Measurements from ENCODE around the gene PIGZ.
A peak's percentile ranks its signal among the peaks of the same experiment; 100 is the strongest.

PIGZ gene

DNA sequence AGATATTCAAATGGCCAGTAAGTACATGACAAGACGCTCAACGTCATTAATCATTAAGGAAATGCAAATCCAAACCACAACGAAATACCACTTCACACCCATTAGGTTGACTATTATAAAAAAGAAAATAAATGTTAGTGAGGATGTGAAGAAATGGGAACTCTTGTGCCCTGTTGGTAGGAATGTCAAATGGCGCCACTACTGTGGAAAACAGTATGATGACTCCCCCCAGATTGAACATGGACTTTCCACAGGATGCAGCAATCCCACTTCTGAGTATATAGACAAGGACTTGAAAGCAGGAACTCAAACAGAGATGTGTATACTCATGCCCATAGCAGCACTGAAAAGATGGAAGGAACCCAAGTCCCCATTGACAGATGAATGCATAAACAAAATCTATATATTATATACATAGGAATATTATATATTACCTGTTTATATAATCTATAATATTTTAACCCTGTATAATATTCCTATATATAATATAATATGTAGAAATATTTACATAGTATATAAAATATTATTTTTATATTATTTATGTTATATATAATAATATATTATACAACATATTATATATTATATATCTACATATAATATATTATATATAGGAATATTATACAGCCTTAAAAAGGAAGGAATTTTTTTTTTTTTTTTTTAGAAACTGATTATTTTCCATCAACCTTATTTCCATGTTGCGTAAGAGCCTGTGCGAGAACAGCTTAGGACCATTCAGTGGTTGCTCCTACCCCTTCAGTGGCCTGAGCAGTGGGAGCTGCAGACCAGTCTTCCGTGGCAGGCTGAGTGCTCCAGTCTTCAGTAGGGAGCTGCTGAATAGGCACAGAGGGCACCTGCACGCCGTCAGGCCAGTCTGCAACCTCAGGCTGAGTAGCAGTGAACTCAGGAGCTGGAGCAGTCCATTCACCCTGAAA, 17.6 kb upstream of the PIGZ start:
- DNase-seq (ENCODE audit: low read depth, low spot score) = no peak
- Histone ChIP-seq H3K9me3 (ENCODE audit: insufficient read depth, low read length) (peaks cover 24% of the 10 kb centered on the region), H3K4me1 (ENCODE audit: insufficient read depth, insufficient read length) (peaks cover 7% of the 10 kb centered on the region), H3K36me3 (ENCODE audit: insufficient read depth, insufficient read length, low read length) (no peaks in the 10 kb centered on the region), H3K9ac (ENCODE audit: insufficient read length, low read depth) (no peak overlapping the region), H3K4me3 (ENCODE audit: insufficient read length, low read depth) (no peak overlapping the region), H3K27me3 (ENCODE audit: insufficient read depth, insufficient read length) (no peaks in the 10 kb centered on the region)
- no peak for TF ChIP-seq YY1 (IDR thresholded peaks at IDR 0.05; ENCODE audit: insufficient read depth, insufficient read length)

DNA sequence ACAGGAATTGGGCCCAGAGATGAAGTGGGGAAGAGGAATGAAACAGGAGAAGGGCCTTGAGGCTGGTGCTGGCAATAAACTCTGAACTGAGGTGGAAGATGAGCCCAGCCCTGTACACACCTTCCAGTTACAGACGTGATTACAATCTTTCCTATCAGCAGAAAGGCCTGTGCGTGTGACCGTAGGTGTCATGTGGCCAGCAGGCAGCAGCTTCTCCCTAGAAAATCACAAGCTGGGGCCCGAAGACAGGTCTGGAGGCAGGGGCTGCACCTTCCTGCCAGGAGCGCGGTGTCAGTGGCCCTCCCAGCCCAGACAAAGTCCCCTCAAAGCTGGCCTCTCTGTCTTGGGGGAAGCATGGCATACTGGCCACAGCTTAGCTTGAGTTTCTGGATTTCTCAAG, 16.7 kb upstream of the PIGZ start:
- no peak for TF ChIP-seq ZNF274 (IDR thresholded peaks at IDR 0.05; ENCODE audit: low read depth, low read length)
- no peak for TF ChIP-seq SUZ12 (IDR thresholded peaks at IDR 0.05; ENCODE audit: extremely low read depth, insufficient read depth, insufficient read length)
- TF ChIP-seq YY1 (IDR thresholded peaks at IDR 0.05; ENCODE audit: insufficient read depth, insufficient read length) = no peak
- no peak for DNase-seq (ENCODE audit: low read depth, low spot score)
- peak overlapping the region; percentile 9 for H3K9ac ChIP-seq (ENCODE audit: insufficient read length, low read depth)
- H3K4me3 ChIP-seq (ENCODE audit: insufficient read length, low read depth) = no peak overlapping the region
- no peaks in the 10 kb centered on the region for H3K36me3 ChIP-seq (ENCODE audit: insufficient read depth, insufficient read length, low read length)
- H3K9me3 ChIP-seq (ENCODE audit: insufficient read depth, low read length) = peaks cover 24% of the 10 kb centered on the region
- H3K4me1 ChIP-seq (ENCODE audit: insufficient read depth, insufficient read length) = peaks cover 7% of the 10 kb centered on the region
- no peaks in the 10 kb centered on the region for H3K27me3 ChIP-seq (ENCODE audit: insufficient read depth, insufficient read length)

DNA sequence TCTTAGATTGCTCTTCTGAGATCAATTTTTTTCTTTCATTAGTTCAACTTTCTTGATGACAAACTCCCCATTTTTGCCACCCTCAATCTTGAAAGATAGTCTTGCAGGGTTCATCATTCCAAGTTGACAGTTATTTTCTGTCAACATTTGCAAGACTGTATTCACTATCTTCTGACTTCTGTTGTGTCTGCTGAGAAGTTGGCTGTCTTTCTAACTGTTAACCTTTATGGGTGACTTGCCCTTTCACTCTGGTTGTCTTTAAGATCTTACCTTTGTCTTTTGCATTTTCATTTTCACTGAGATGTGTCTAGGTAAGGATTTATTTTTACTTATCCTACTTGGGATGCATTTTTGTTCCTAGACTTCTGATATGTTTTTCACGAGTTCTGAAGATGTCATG, 14.6 kb upstream of the PIGZ start:
- Histone ChIP-seq H3K9ac (ENCODE audit: insufficient read length, low read depth) (no peak overlapping the region), H3K4me1 (ENCODE audit: insufficient read depth, insufficient read length) (peaks cover 2% of the 10 kb centered on the region), H3K4me3 (ENCODE audit: insufficient read length, low read depth) (no peak overlapping the region), H3K36me3 (ENCODE audit: insufficient read depth, insufficient read length, low read length) (no peaks in the 10 kb centered on the region), H3K27me3 (ENCODE audit: insufficient read depth, insufficient read length) (no peaks in the 10 kb centered on the region), H3K9me3 (ENCODE audit: insufficient read depth, low read length) (peaks cover 24% of the 10 kb centered on the region)
- DNase-seq (ENCODE audit: low read depth, low spot score) = no peak
- no peak for TF ChIP-seq ZNF274 (IDR thresholded peaks at IDR 0.05; ENCODE audit: low read depth, low read length)
- no peak for TF ChIP-seq SUZ12 (IDR thresholded peaks at IDR 0.05; ENCODE audit: extremely low read depth, insufficient read depth, insufficient read length)
- TF ChIP-seq YY1 (IDR thresholded peaks at IDR 0.05; ENCODE audit: insufficient read depth, insufficient read length) = no peak

DNA sequence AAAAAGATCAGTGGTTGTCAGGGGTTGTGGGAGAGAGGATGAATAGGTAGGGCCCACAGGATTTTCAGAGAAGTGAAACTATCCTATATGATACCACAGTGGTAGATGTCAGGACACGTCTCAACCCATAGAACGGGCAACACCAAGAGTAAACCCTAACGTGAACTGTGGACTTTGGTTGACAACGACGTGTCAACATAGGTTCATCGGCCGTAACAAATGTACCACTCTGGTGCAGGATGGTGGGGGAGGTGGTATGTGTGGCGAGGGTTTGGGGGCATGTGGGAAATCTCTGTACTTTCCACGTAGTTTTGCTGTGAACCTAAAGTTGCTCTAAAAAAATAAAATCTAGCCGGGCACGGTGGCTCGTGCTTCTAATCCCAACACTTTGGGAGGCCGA, 13.0 kb upstream of the PIGZ start:
- no peak for TF ChIP-seq YY1 (IDR thresholded peaks at IDR 0.05; ENCODE audit: insufficient read depth, insufficient read length)
- H3K4me3 ChIP-seq (ENCODE audit: insufficient read length, low read depth) = no peak overlapping the region
- no peak for DNase-seq (ENCODE audit: low read depth, low spot score)
- H3K9me3 ChIP-seq (ENCODE audit: insufficient read depth, low read length) = peaks cover 24% of the 10 kb centered on the region
- H3K9ac ChIP-seq (ENCODE audit: insufficient read length, low read depth) = no peak overlapping the region
- no peaks in the 10 kb centered on the region for H3K27me3 ChIP-seq (ENCODE audit: insufficient read depth, insufficient read length)
- H3K4me1 ChIP-seq (ENCODE audit: insufficient read depth, insufficient read length) = no peaks in the 10 kb centered on the region
- no peaks in the 10 kb centered on the region for H3K36me3 ChIP-seq (ENCODE audit: insufficient read depth, insufficient read length, low read length)

DNA sequence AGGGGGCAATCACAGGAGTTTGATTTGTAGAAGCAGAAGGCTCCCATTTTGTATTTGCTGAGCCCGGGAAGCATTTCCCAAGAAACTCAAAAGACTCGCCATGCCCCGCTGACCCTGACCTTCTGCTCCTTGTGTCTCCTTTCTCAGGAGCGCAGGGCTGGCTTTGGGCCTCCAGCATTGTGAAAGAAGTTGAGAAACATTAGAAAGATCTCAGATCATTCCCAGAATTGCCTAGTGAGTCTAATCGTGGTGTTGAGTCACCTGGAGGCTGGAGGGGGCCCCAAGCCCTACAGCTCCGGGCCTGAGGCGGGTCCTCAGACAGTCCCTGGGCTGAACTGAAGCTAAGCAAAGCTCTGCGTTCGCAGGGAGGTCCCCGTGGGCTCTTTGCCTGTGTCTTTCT, 10.9 kb upstream of the PIGZ start:
- DNase-seq (ENCODE audit: low read depth, low spot score) = no peak
- TF ChIP-seq YY1 (IDR thresholded peaks at IDR 0.05; ENCODE audit: insufficient read depth, insufficient read length) (no peak), ZNF274 (IDR thresholded peaks at IDR 0.05; ENCODE audit: low read depth, low read length) (no peak), SUZ12 (IDR thresholded peaks at IDR 0.05; ENCODE audit: extremely low read depth, insufficient read depth, insufficient read length) (no peak)
- Histone ChIP-seq H3K4me1 (ENCODE audit: insufficient read depth, insufficient read length) (no peaks in the 10 kb centered on the region), H3K36me3 (ENCODE audit: insufficient read depth, insufficient read length, low read length) (no peaks in the 10 kb centered on the region), H3K27me3 (ENCODE audit: insufficient read depth, insufficient read length) (no peaks in the 10 kb centered on the region), H3K9me3 (ENCODE audit: insufficient read depth, low read length) (peaks cover 24% of the 10 kb centered on the region), H3K4me3 (ENCODE audit: insufficient read length, low read depth) (no peak overlapping the region), H3K9ac (ENCODE audit: insufficient read length, low read depth) (no peak overlapping the region)

DNA sequence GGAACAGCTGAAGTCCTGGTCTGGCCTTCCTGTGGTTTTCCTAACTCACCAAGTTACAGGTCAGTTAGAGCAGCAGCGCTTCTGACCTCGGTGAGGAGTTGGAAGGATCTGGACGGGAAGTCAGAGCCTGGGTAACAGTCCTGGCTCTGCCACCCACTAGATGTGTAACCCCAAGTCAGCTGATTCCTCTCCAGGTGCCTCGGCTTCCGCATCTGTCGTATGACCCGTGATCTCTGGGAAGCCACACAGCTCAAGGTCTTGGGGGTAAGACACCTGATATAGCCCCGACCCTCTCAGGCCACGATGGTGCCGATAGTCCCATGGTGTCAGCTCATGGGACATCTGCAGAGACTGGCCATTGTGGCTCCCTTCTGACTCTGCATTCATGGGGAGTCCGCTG, 8.3 kb upstream of the PIGZ start:
- no peak overlapping the region for H3K9ac ChIP-seq (ENCODE audit: insufficient read length, low read depth)
- no peak for TF ChIP-seq YY1 (IDR thresholded peaks at IDR 0.05; ENCODE audit: insufficient read depth, insufficient read length)
- no peak for TF ChIP-seq SUZ12 (IDR thresholded peaks at IDR 0.05; ENCODE audit: extremely low read depth, insufficient read depth, insufficient read length)
- TF ChIP-seq ZNF274 (IDR thresholded peaks at IDR 0.05; ENCODE audit: low read depth, low read length) = no peak
- no peak overlapping the region for H3K4me3 ChIP-seq (ENCODE audit: insufficient read length, low read depth)
- H3K36me3 ChIP-seq (ENCODE audit: insufficient read depth, insufficient read length, low read length) = no peaks in the 10 kb centered on the region
- no peaks in the 10 kb centered on the region for H3K27me3 ChIP-seq (ENCODE audit: insufficient read depth, insufficient read length)
- no peaks in the 10 kb centered on the region for H3K4me1 ChIP-seq (ENCODE audit: insufficient read depth, insufficient read length)
- peaks cover 14% of the 10 kb centered on the region; the same call in 1 of the 2 replicates for H3K9me3 ChIP-seq (ENCODE audit: insufficient read depth, low read length)
- DNase-seq (ENCODE audit: low read depth, low spot score) = no peak

DNA sequence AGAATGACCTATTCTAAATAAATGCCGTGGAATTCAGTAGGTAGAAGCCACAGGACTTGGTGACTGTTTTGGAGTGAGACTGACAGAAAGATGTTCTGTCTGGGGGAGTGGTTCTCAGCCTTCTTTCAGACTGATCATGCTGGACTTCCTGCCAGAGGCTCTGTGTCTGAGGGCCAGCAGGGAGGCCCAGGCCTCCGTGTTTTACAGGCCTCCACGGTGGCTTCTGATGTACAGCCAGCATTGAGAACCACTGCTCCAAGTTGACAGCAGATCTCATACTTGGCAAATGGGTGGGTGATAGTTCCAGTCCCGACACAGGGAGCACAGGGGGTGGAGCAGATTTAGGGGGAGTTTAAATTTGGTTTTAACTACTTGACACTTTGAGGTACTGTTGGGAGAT, 6.7 kb upstream of the PIGZ start:
- no peak overlapping the region for H3K4me3 ChIP-seq (ENCODE audit: insufficient read length, low read depth)
- H3K9me3 ChIP-seq (ENCODE audit: insufficient read depth, low read length) = peaks cover 22% of the 10 kb centered on the region
- peaks cover 13% of the 10 kb centered on the region for H3K27me3 ChIP-seq (ENCODE audit: insufficient read depth, insufficient read length)
- H3K36me3 ChIP-seq (ENCODE audit: insufficient read depth, insufficient read length, low read length) = no peaks in the 10 kb centered on the region
- no peak overlapping the region for H3K9ac ChIP-seq (ENCODE audit: insufficient read length, low read depth)
- no peak for DNase-seq (ENCODE audit: low read depth, low spot score)
- no peaks in the 10 kb centered on the region for H3K4me1 ChIP-seq (ENCODE audit: insufficient read depth, insufficient read length)
- no peak for TF ChIP-seq SUZ12 (IDR thresholded peaks at IDR 0.05; ENCODE audit: extremely low read depth, insufficient read depth, insufficient read length)
- TF ChIP-seq YY1 (IDR thresholded peaks at IDR 0.05; ENCODE audit: insufficient read depth, insufficient read length) = no peak
- no peak for TF ChIP-seq ZNF274 (IDR thresholded peaks at IDR 0.05; ENCODE audit: low read depth, low read length)
